ENCODE measurements around the gene IGFN1. TPM values are rescaled to one million over a fixed set of nuclear protein-coding genes. Genes with fewer than 3 reads are reported as not detected.

IGFN1 gene
- total and polyA plus RNA-seq, 2 of the 8 experiments (the other 6 are each of a cell fraction or from before 2014, with no cell fraction given), result not detected

DNA sequence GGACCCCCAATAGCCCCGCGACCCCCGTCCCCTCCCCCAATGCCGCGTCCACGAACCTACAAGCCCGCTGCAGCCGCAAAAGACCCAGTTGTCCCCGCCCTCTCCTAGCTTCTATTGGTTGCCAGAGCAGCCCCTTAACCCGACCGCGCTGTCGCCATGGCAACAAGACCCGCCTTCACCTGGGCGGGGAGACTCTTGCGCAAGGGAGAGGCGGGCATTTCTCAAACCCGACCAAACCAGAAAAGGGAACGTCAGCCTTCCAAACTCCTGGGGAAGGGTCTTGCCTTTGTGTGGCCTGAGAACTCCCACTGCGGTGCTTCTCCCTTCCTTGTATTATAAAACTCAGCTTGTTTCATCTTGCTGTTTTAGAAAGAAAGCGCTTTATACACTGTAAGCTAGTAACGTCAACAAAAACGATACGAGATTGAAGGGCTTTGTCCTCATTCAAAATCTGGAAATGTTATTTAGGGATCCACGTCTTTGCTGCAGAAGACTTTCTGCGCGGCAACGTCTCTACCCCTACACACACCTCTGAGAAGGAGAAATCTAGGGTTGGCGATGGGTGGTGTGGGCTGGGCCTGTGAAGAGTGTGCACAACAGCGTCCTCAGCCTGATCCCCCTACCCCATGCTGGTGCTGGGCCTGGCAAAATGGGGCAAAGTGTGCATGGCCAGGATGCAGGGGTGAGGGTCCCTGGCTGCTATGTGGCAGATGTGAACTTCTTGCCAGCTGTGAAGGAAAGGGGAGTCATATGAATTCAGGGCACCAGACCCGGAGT, 36.0 kb upstream of the IGFN1 start, which contains the start of gene TMEM9 (continued):
- no peak for TF ChIP-seq RBBP5 (IDR thresholded peaks at IDR 0.05; ENCODE audit: borderline replicate concordance, low read depth, low read length)
- no peak for TF ChIP-seq SRF (IDR thresholded peaks at IDR 0.05; ENCODE audit: low read depth, low read length)
- TF ChIP-seq SIX5 (IDR thresholded peaks at IDR 0.05; ENCODE audit: low read depth, low read length), result no peak
- peak; percentile 20 to 67; a peak in 1 of 3 replicates for TF ChIP-seq POLR2A (IDR thresholded peaks at IDR 0.05; ENCODE audit: control extremely low read depth in 1 of 2, low read depth in 2 of 2, low read length in 2 of 2)
- peak; percentile 100 for TF ChIP-seq CEBPB (IDR thresholded peaks at IDR 0.05; ENCODE audit: low read depth, low read length)
- no peak for TF ChIP-seq YY1 (IDR thresholded peaks at IDR 0.05; ENCODE audit: low read depth, low read length)
- TF ChIP-seq NANOG (IDR thresholded peaks at IDR 0.05; ENCODE audit: insufficient read depth, low read depth, low read length, poor library complexity, severe bottlenecking), result no peak
- no peak for TF ChIP-seq RXRA (IDR thresholded peaks at IDR 0.05; ENCODE audit: insufficient read depth, low read depth, low read length)
- no peak for TF ChIP-seq EZH2 (IDR thresholded peaks at IDR 0.05; ENCODE audit: low read depth, low read length, severe bottlenecking)
- no peak for TF ChIP-seq TAF7 (optimal IDR thresholded peaks at IDR 0.05; ENCODE audit: borderline replicate concordance, low read depth, low read length)
- no peak for TF ChIP-seq HDAC6 (IDR thresholded peaks at IDR 0.05; ENCODE audit: low read depth, low read length)
- TF ChIP-seq TBP (IDR thresholded peaks at IDR 0.05; ENCODE audit: low read depth, low read length), result peak; percentile 1; the same call in 1 of the 2 replicates
- peak; percentile 72 for TF ChIP-seq CREB1 (IDR thresholded peaks at IDR 0.05)
- TF ChIP-seq BACH1 (IDR thresholded peaks at IDR 0.05; ENCODE audit: low read length), result no peak
- TF ChIP-seq, protein P1, sequence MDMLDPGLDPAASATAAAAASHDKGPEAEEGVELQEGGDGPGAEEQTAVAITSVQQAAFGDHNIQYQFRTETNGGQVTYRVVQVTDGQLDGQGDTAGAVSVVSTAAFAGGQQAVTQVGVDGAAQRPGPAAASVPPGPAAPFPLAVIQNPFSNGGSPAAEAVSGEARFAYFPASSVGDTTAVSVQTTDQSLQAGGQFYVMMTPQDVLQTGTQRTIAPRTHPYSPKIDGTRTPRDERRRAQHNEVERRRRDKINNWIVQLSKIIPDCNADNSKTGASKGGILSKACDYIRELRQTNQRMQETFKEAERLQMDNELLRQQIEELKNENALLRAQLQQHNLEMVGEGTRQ (IDR thresholded peaks at IDR 0.05; ENCODE audit: low read length), result no peak
- TF ChIP-seq HDAC2 (IDR thresholded peaks at IDR 0.05; ENCODE audit: borderline replicate concordance in 1 of 2, low read depth in 2 of 2, low read length in 2 of 2), result no peak
- no peak for TF ChIP-seq ZNF274 (IDR thresholded peaks at IDR 0.05; ENCODE audit: borderline replicate concordance, extremely low read depth, low read length)
- no peak for TF ChIP-seq GTF2F1 (IDR thresholded peaks at IDR 0.05; ENCODE audit: borderline replicate concordance, low read depth, low read length)
- TF ChIP-seq, protein P2, sequence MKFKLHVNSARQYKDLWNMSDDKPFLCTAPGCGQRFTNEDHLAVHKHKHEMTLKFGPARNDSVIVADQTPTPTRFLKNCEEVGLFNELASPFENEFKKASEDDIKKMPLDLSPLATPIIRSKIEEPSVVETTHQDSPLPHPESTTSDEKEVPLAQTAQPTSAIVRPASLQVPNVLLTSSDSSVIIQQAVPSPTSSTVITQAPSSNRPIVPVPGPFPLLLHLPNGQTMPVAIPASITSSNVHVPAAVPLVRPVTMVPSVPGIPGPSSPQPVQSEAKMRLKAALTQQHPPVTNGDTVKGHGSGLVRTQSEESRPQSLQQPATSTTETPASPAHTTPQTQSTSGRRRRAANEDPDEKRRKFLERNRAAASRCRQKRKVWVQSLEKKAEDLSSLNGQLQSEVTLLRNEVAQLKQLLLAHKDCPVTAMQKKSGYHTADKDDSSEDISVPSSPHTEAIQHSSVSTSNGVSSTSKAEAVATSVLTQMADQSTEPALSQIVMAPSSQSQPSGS (IDR thresholded peaks at IDR 0.05; ENCODE audit: low read length), result no peak
- no peak for TF ChIP-seq KDM1A (IDR thresholded peaks at IDR 0.05; ENCODE audit: borderline replicate concordance, low read length)
- TF ChIP-seq JUND (IDR thresholded peaks at IDR 0.05; ENCODE audit: low read length), result no peak
- no peak for TF ChIP-seq RNF2 (IDR thresholded peaks at IDR 0.05; ENCODE audit: borderline replicate concordance, low read depth, low read length, missing control alignments, poor library complexity, severe bottlenecking)

All from H1 (cell line).